OCI-LY1 (cell line): ENCODE measurements around the gene FBXO41.

ENCODE experiments used
- H2AFZ ChIP-seq: fragments of 200-600 bp; sonication (generic), shearing (Covaris generic); 2 replicates; pipeline ENCODE4 v1.6.0; 2014; ENCODE audit warnings: antibody characterized with exemption, mild to moderate bottlenecking, low read length
- H3F3A ChIP-seq: fragments of 200-600 bp; sonication (generic), shearing (Covaris generic); 2 replicates; pipeline ENCODE4 v1.6.0; 2014; ENCODE audit warnings: mild to moderate bottlenecking, antibody characterized with exemption, low read length, moderate library complexity; ENCODE audit not compliant: insufficient read depth
- H3K27ac ChIP-seq: fragments of 200-600 bp; sonication (generic); 2 replicates; pipeline ENCODE4 v1.5.1; 2014; ENCODE audit warnings: low read length, mixed run types, mild to moderate bottlenecking, low read depth; ENCODE audit not compliant: poor library complexity, severe bottlenecking
- H3K27me3 ChIP-seq: fragments of 200-600 bp; sonication (generic); 2 replicates; pipeline ENCODE4 v1.6.0; 2014; ENCODE audit warnings: antibody characterized with exemption, mild to moderate bottlenecking, low read length, moderate library complexity; ENCODE audit not compliant: insufficient read depth
- H3K36me3 ChIP-seq: fragments of 200-600 bp; sonication (generic); 2 replicates; pipeline ENCODE4 v1.6.1; 2014; ENCODE audit warnings: mild to moderate bottlenecking, antibody characterized with exemption, low read length, moderate library complexity, mixed read lengths; ENCODE audit not compliant: insufficient read depth
- H3K4me1 ChIP-seq: fragments of 200-600 bp; sonication (generic); 2 replicates; pipeline ENCODE4 v1.5.1; 2014; ENCODE audit warnings: mild to moderate bottlenecking, low read length, moderate library complexity; ENCODE audit not compliant: insufficient read depth, severe bottlenecking
- H3K4me2 ChIP-seq: fragments of 200-600 bp; sonication (generic), shearing (Covaris generic); 2 replicates; pipeline ENCODE4 v1.6.1; 2014; ENCODE audit warnings: low read length
- H3K4me3 ChIP-seq: fragments of 200-600 bp; sonication (generic); 2 replicates; pipeline ENCODE4 v1.5.1; 2014; ENCODE audit warnings: low read length, low read depth, mild to moderate bottlenecking, mixed read lengths; ENCODE audit not compliant: poor library complexity, severe bottlenecking
- H3K79me2 ChIP-seq: fragments of 200-600 bp; shearing (Covaris generic); 2 replicates; pipeline ENCODE4 v1.6.1; 2016; ENCODE audit warnings: mixed run types, low read length, mixed read lengths; ENCODE audit not compliant: insufficient read depth
- H3K9ac ChIP-seq: fragments of 200-600 bp; sonication (generic), shearing (Covaris generic); 2 replicates; pipeline ENCODE4 v1.6.1; 2014; ENCODE audit warnings: mild to moderate bottlenecking, low read length, mixed read lengths
- H3K9me2 ChIP-seq: fragments of 200-600 bp; sonication (generic), shearing (Covaris generic); 2 replicates; pipeline ENCODE4 v1.6.1; 2014; ENCODE audit warnings: low read depth, mild to moderate bottlenecking, low read length, mixed read lengths
- H3K9me3 ChIP-seq: fragments of 200-600 bp; shearing (Covaris generic); 2 replicates; pipeline ENCODE4 v1.6.1; 2014; ENCODE audit warnings: low read length, mixed read lengths
- H4K20me1 ChIP-seq: fragments of 200-600 bp; sonication (generic), shearing (Covaris generic); 2 replicates; pipeline ENCODE4 v1.6.0; 2016; ENCODE audit warnings: mild to moderate bottlenecking, low read length; ENCODE audit not compliant: insufficient read depth
- EZH2 ChIP-seq: fragments of 200-600 bp; sonication (generic), shearing (Covaris generic); IDR thresholded peaks from 2 replicates; pipeline ENCODE4 v1.8.0; 2017; ENCODE audit warnings: borderline replicate concordance, mixed run types, mild to moderate bottlenecking, antibody characterized with exemption, low read length, moderate library complexity, mixed read lengths
- TF ChIP-seq, protein P1 (sequence below): fragments of 200-600 bp; sonication (generic), shearing (Covaris generic); IDR thresholded peaks from 2 replicates; pipeline ENCODE4 v1.5.1; 2017; ENCODE audit warnings: mild to moderate bottlenecking, antibody characterized with exemption, low read length, moderate library complexity, mixed read lengths

The FBXO41 gene

GRCh38 chr2:73279852-73280251, 4.4 kb downstream of the FBXO41 start:
- no peak overlapping the region for H3K4me2 ChIP-seq
- H3K27me3 ChIP-seq = no peaks in the 10 kb centered on the region
- H3K4me1 ChIP-seq = peaks cover 11% of the 10 kb centered on the region
- TF ChIP-seq, protein P1, sequence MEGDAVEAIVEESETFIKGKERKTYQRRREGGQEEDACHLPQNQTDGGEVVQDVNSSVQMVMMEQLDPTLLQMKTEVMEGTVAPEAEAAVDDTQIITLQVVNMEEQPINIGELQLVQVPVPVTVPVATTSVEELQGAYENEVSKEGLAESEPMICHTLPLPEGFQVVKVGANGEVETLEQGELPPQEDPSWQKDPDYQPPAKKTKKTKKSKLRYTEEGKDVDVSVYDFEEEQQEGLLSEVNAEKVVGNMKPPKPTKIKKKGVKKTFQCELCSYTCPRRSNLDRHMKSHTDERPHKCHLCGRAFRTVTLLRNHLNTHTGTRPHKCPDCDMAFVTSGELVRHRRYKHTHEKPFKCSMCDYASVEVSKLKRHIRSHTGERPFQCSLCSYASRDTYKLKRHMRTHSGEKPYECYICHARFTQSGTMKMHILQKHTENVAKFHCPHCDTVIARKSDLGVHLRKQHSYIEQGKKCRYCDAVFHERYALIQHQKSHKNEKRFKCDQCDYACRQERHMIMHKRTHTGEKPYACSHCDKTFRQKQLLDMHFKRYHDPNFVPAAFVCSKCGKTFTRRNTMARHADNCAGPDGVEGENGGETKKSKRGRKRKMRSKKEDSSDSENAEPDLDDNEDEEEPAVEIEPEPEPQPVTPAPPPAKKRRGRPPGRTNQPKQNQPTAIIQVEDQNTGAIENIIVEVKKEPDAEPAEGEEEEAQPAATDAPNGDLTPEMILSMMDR = no peak
- no peak for TF ChIP-seq EZH2
- no peak overlapping the region for H3K4me3 ChIP-seq
- no peaks in the 10 kb centered on the region for H3K9me3 ChIP-seq
- no peak overlapping the region for H3K9ac ChIP-seq
- H3F3A ChIP-seq = no peaks in the 10 kb centered on the region
- no peaks in the 10 kb centered on the region for H3K9me2 ChIP-seq
- H3K79me2 ChIP-seq = peaks cover 52% of the 10 kb centered on the region
- no peak overlapping the region for H3K27ac ChIP-seq
- no peak overlapping the region for H2AFZ ChIP-seq
- peaks cover 36% of the 10 kb centered on the region for H3K36me3 ChIP-seq
- H4K20me1 ChIP-seq = no peaks in the 10 kb centered on the region; the same call in 1 of the 2 replicates

GRCh38 chr2:73272270-73272669, 12.0 kb downstream of the FBXO41 start:
- Histone ChIP-seq H4K20me1 (no peaks in the 10 kb centered on the region), H3K4me2 (no peak overlapping the region), H3K9me2 (no peaks in the 10 kb centered on the region), H3F3A (no peaks in the 10 kb centered on the region), H3K4me3 (no peak overlapping the region), H3K27ac (no peak overlapping the region), H3K4me1 (peaks cover 6% of the 10 kb centered on the region), H3K27me3 (no peaks in the 10 kb centered on the region), H3K9me3 (no peaks in the 10 kb centered on the region), H2AFZ (no peak overlapping the region), H3K9ac (no peak overlapping the region), H3K36me3 (peaks cover 46% of the 10 kb centered on the region), H3K79me2 (peaks cover 7% of the 10 kb centered on the region; the same call in 1 of the 2 replicates)
- TF ChIP-seq, protein P1 = no peak
- no peak for TF ChIP-seq EZH2

DNA sequence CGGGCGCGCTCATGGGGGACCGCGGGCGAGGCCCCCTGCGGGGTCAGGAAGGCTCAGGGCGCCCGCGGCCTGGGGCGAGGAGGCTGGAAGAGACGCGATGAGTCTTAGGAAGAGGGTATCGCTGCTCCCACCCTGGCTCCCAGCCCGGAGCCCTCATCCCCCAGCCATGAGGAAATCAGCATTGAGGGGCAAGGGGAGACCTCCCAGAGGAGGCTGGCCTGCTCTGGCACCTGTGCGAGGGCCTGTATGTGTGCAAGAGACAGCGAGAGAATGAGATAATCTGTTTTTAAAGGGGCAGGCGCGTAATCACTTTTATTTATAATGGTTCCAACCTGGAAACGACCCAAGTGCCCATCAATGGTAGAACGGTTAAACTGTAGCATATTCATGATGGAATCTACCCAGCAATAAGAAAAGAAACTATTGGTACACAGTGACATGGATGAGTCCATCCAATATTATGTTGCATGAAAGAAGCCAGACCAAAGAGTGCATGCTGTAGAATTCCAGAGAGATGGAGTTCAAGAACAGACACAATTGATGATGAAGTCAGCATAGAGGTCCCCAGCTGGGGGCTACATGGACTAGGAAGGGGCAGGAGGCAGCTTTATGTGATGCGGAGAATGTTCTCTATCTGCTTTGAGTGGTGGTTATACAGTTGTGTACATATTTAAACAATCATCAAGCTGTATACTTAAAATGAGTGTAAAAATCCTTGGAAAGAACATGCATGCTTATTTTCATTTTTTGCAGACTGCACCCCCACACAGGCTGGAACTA, 14.4 kb downstream of the FBXO41 start:
- no peaks in the 10 kb centered on the region for H3K79me2 ChIP-seq
- TF ChIP-seq, protein P1 = no peak
- no peak for TF ChIP-seq EZH2
- no peaks in the 10 kb centered on the region for H3K27me3 ChIP-seq
- H4K20me1 ChIP-seq = no peaks in the 10 kb centered on the region
- H3K36me3 ChIP-seq = peaks cover 44% of the 10 kb centered on the region
- H3K27ac ChIP-seq = no peak overlapping the region
- peak overlapping the region; percentile 58 for H3K9ac ChIP-seq
- H3K4me3 ChIP-seq = peak overlapping the region; percentile 58
- H3K4me1 ChIP-seq = peaks cover 6% of the 10 kb centered on the region
- H3K4me2 ChIP-seq = peak overlapping the region; percentile 67
- H3K9me2 ChIP-seq = no peaks in the 10 kb centered on the region
- no peaks in the 10 kb centered on the region for H3K9me3 ChIP-seq
- H2AFZ ChIP-seq = no peak overlapping the region
- no peaks in the 10 kb centered on the region for H3F3A ChIP-seq
